AG04450 (cell line): Measurements from ENCODE around the gene NSUN3. TPM values are rescaled to one million over a fixed set of nuclear protein-coding genes. Genes with fewer than 3 reads are reported as not detected.
"Not testable (repeated sequence)": the region's sequence is repeated elsewhere in the genome, so short reads cannot be mapped to it uniquely, and the experiment has no call there.

Experiments
- CTCF ChIA-PET: fragments of 300-600, 350-600 bp; formaldehyde crosslinking; extraction: SDS; loops from one replicate; lab custom pipeline; 2022; ENCODE audit warnings: antibody characterized with exemption, inconsistent platforms; lab: Charles Lee
- POLR2A ChIA-PET: fragments of 350-600 bp; formaldehyde crosslinking; extraction: SDS; loops from one replicate; lab custom pipeline; 2021; ENCODE audit warnings: antibody characterized with exemption, inconsistent platforms; lab: Yijun Ruan, JAX
- DNase-seq: peaks from one replicate; pipeline ENCODE4 v3.0.0-alpha.2; 2011; ENCODE audit warnings: low read depth, low spot score
- H3K27ac ChIP-seq: one replicate; pipeline ENCODE4 v1.5.1; 2012; ENCODE audit warnings: low read depth, low read length, control low read depth
- H3K27me3 ChIP-seq: one replicate; pipeline ENCODE4 v1.6.0; 2012; ENCODE audit warnings: low read length; ENCODE audit not compliant: control insufficient read depth, insufficient read depth
- H3K4me3 ChIP-seq: 2 replicates; pipeline ENCODE4 v1.5.1; 2011; ENCODE audit warnings: mild to moderate bottlenecking, low read depth, low read length, control low read depth
- H3K9me3 ChIP-seq: 2 replicates; pipeline ENCODE4 v1.5.1; 2012; ENCODE audit warnings: low read length; ENCODE audit not compliant: control insufficient read depth, insufficient read depth
- CTCF ChIP-seq: IDR thresholded peaks from 2 replicates; pipeline ENCODE4 v1.5.1; 2011; ENCODE audit warnings: low read depth, low read length, control low read depth, inconsistent platforms
- polyA plus RNA-seq: library from polyadenylated mRNA; depleted of rRNA; stranded (reverse); fragments of >200 nt; gene quantifications from 2 replicates; pipeline ENCODE4 v1.2.3, GENCODE V29; 2011

Gene NSUN3
- polyA plus RNA-seq, 1 experiment: 7.7 TPM

GRCh38 chr3:94024385-94024784 is 38.5 kb upstream of the NSUN3 start:
- CTCF ChIA-PET: interaction anchor here (1.1 to 1.9 kb wide), 2 partner anchors 13 to 46 kb away, joined by 4 to 10 read pairs; no protein-coding TSS in a partner anchor

DNA sequence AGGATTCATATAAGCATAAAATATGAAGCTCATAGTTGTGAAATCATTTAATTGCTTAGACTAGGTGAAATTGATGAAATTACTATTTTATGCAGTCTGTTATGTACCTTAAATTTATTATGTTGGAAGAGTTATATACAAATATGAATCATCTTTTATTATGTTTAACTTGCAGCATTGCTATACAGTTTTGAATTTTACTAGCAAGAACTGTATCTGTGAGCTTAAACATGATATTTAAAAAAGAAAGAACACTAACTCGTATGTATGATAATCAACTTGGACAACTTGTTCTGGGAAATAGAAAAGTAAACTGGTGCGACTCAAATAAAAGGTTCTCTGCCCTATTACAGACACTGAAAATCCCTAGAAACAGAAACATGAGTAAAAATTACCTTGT is 36.2 kb upstream of the NSUN3 start:
- no peak for TF ChIP-seq CTCF
- Histone ChIP-seq H3K9me3 (no peaks in the 10 kb centered on the region), H3K27ac (no peak overlapping the region), H3K27me3 (no peaks in the 10 kb centered on the region), H3K4me3 (no peak overlapping the region)
- ChIA-PET CTCF (interaction anchor here (0.9 to 1.7 kb wide), 3 partner anchors 10 to 43 kb away, joined by 3 to 6 read pairs (median 5); partner anchors contain the start of genes DHFR2 and NSUN3), POLR2A (no interaction called here)
- no peak for DNase-seq

More at GRCh38 chr3:94024385-94024784, 38.5 kb upstream of the NSUN3 start:
- no peak for TF ChIP-seq CTCF
- POLR2A ChIA-PET: no interaction called here
- Histone ChIP-seq H3K27ac (no peak overlapping the region), H3K27me3 (no peaks in the 10 kb centered on the region), H3K4me3 (no peak overlapping the region), H3K9me3 (no peaks in the 10 kb centered on the region)
- no peak for DNase-seq

DNA sequence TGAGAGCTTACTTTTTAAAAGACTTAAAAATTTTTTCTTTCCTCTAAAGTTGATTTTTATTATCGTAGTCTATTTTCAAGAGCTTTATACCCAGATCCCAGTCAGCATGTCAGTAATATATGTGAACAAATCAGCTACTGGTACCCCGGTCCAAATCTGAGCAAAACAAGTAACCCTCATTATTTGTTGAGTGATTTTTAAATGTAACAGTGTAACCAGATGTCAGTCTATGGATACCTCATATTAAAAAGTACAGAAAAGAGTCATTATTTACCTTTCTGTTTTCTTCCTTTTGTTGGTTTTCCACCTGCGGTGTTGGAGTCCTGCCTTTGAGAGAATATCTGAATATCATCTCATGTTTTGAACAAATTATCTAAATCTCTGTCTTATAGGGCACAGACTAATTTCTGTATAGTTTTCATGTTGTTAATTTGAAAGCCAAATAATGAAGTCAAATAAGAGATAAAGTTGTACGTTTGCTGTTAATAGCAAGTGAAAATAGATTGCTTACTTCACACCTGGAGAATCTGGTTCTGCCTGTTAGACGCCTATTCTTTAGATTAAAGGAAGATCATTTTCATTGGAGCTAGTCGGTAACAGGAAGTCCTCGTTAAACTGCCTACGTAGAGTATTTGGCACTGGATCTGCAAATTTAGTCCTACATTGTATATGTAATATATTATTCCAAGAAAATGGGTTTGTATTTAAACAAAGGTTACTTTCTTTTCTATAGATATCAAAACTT is 34.6 kb upstream of the NSUN3 start, which contains the start of gene STX19:
Gene STX19, minus strand, starts transcription at position 505 of the 745 bp plus-strand sequence. CDS start 13,328 bp downstream, outside the sequence.
- Histone ChIP-seq H3K27ac (no peak within 1 kb of the TSS), H3K27me3 (no peaks in the 10 kb centered on the region), H3K9me3 (no peaks in the 10 kb centered on the region), H3K4me3 (no peak within 1 kb of the TSS)
- no peak for DNase-seq
- ChIA-PET POLR2A (no interaction called here), CTCF (interaction anchor here (0.7 to 1.2 kb wide), 3 partner anchors 9 to 41 kb away, joined by 3 to 7 read pairs (median 3); no protein-coding TSS in a partner anchor)
- no peak for TF ChIP-seq CTCF

DNA sequence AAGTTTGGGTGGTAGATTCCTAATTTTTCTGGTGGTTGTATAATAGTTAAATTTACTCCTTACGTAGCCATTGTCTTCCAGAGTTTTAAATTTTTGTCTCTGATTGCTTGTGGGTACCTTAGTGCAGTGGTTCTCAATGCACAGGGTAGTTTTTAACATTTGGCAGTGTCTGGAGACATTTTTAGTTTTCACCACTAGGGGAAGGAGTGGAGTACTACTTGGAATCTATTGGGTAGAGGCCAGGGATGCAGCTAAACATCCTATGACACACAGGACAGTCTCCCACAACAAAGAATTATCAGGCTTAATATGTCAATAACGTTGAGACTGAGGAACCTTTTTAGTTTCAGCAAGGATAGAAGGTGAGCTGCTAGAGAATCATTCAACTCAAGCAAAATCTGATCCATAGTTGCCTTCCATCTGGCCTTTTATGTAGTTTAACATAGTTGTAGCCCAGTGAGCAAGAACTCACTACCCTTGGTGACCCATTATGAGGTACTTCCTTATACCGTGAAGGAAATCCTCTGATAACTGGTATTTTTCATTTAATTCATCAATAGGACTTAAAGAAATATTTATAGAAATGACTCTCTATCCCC is 25.9 kb upstream of the NSUN3 start:
- H3K9me3 ChIP-seq: no peaks in the 10 kb centered on the region
- TF ChIP-seq CTCF: peak; percentile 63
- no peak overlapping the region for H3K27ac ChIP-seq
- ChIA-PET CTCF (interaction anchor here (0.7 to 2.4 kb wide), 14 partner anchors 9 to 213 kb away, joined by 3 to 9 read pairs (median 6); partner anchors contain the start of genes DHFR2, NSUN3 and STX19), POLR2A (no interaction called here)
- H3K4me3 ChIP-seq: no peak overlapping the region
- H3K27me3 ChIP-seq: no peaks in the 10 kb centered on the region
- peak; percentile 4 for DNase-seq

GRCh38 chr3:94043285-94043684 is 19.6 kb upstream of the NSUN3 start:
- Histone ChIP-seq H3K4me3 (no peak overlapping the region), H3K9me3 (peaks cover 12% of the 10 kb centered on the region), H3K27me3 (no peaks in the 10 kb centered on the region), H3K27ac (no peak overlapping the region)
- ChIA-PET POLR2A (no interaction called here), CTCF (no interaction called here)
- TF ChIP-seq CTCF: no peak
- no peak for DNase-seq

DNA sequence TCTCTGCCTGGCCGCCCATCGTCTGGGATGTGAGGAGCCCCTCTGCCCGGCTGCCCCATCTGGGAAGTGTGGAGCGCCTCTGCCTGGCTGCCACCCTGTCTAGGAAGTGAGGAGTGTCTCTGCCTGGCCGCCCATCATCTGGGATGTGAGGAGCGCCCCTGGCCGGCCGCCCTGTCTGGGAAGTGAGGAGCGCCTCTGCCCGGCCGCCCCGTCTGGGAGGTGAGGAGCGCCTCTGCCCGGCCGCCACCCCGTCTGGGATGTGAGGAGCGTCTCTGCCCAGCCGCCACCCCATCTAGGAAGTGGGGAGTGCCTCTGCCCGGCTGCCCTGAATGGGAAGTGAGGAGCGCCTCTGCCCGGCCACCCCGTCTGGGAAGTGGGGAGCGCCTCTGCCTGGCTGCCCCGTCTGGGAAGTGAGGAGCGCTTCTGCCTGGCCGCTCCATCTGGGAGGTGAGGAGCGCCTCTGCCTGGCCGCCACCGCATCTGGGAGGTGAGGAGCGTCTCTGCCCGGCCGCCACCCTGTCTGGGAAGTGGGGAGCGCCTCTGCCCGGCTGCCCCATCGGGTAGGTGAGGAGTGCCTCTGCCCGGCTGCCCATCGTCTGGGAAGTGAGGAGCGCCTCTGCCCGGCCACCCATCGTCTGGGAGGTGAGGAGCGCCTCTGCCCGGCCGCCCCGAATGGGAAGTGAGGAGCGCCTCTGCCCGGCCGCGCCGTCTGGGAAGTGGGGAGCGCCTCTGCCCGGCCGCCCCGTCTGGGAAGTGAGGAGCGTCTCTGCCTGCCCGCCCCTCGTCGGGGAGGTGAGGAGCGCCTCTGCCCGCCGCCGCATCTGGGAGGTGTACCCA is 18.5 kb upstream of the NSUN3 start:
- CTCF ChIA-PET, POLR2A ChIA-PET, H3K27ac ChIP-seq, H3K4me3 ChIP-seq, H3K27me3 ChIP-seq, DNase-seq: not testable (repeated sequence)
- H3K9me3 ChIP-seq: peaks cover 12% of the 10 kb centered on the region
